Upper lobe of left lung (tissue), 4 donors: Measurements from ENCODE around the gene MYL7.

Experiments
- EP300 ChIP-seq, 4 donors: sonication (generic); formaldehyde crosslinking; IDR thresholded peaks; one replicate each; pipeline ENCODE4 v1.5.1; 2017; ENCODE audit warnings: antibody characterized with exemption in 4 of 4, control low read depth in 2 of 4
- POLR2A ChIP-seq, 4 donors: fragments of 450-650 bp; IDR thresholded peaks; one replicate each; pipeline ENCODE4 v1.5.1; 2016 to 2017; ENCODE audit warnings: antibody characterized with exemption in 4 of 4, mild to moderate bottlenecking in 2 of 4
- POLR2AphosphoS5 ChIP-seq, 2 donors: sonication (generic); formaldehyde crosslinking; IDR thresholded peaks; one replicate each; pipeline ENCODE4 v1.5.1; 2017; ENCODE audit warnings: antibody characterized with exemption in 2 of 2
- TF ChIP-seq, protein P1 (sequence below), 6 experiments: fragments of 450-650 bp in 4 of 6; fragments of 200-600 bp in 2 of 6; sonication (generic) in 2 of 6; IDR thresholded peaks; one replicate each; pipeline ENCODE4 v1.5.1; 2016 to 2019; ENCODE audit warnings: antibody characterized with exemption in 6 of 6

DNA sequence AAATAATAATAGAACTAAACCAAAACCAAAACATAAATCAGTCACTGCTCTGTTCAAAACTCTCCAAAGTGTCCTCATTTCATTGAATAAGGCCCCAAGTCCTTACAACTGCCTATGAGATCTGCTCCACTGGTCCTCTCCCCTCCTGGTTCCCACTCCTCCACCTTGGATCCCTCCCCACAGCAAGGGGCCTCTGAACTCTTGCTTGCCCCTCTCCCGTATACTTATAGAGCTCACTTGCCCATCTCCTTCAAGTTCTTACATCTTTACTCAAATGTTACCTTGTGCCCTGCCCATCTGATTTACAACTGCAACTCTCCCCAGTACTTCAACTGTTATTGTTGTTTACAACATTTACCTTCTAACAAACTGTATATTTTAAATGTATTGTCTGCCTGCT, 18.6 kb downstream of the MYL7 start:
- no peak for TF ChIP-seq POLR2AphosphoS5 (IDR thresholded peaks at IDR 0.05)
- TF ChIP-seq EP300 (IDR thresholded peaks at IDR 0.05): no peak
- TF ChIP-seq, protein P1, sequence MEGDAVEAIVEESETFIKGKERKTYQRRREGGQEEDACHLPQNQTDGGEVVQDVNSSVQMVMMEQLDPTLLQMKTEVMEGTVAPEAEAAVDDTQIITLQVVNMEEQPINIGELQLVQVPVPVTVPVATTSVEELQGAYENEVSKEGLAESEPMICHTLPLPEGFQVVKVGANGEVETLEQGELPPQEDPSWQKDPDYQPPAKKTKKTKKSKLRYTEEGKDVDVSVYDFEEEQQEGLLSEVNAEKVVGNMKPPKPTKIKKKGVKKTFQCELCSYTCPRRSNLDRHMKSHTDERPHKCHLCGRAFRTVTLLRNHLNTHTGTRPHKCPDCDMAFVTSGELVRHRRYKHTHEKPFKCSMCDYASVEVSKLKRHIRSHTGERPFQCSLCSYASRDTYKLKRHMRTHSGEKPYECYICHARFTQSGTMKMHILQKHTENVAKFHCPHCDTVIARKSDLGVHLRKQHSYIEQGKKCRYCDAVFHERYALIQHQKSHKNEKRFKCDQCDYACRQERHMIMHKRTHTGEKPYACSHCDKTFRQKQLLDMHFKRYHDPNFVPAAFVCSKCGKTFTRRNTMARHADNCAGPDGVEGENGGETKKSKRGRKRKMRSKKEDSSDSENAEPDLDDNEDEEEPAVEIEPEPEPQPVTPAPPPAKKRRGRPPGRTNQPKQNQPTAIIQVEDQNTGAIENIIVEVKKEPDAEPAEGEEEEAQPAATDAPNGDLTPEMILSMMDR (IDR thresholded peaks at IDR 0.05): no peak
- no peak for TF ChIP-seq POLR2A (IDR thresholded peaks at IDR 0.05)
